ENCODE measurements around the gene SYTL5.

- TF ChIP-seq, protein P1, sequence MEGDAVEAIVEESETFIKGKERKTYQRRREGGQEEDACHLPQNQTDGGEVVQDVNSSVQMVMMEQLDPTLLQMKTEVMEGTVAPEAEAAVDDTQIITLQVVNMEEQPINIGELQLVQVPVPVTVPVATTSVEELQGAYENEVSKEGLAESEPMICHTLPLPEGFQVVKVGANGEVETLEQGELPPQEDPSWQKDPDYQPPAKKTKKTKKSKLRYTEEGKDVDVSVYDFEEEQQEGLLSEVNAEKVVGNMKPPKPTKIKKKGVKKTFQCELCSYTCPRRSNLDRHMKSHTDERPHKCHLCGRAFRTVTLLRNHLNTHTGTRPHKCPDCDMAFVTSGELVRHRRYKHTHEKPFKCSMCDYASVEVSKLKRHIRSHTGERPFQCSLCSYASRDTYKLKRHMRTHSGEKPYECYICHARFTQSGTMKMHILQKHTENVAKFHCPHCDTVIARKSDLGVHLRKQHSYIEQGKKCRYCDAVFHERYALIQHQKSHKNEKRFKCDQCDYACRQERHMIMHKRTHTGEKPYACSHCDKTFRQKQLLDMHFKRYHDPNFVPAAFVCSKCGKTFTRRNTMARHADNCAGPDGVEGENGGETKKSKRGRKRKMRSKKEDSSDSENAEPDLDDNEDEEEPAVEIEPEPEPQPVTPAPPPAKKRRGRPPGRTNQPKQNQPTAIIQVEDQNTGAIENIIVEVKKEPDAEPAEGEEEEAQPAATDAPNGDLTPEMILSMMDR (conservative IDR thresholded peaks at IDR 0.05; ENCODE audit: low read depth, low read length): no peak
- no peak for TF ChIP-seq EZH2 (IDR thresholded peaks at IDR 0.05; ENCODE audit: low read length, unreplicated experiment)
- no peak for TF ChIP-seq EZH2phosphoT487 (IDR thresholded peaks at IDR 0.05; ENCODE audit: borderline replicate concordance, low read length)
Observed at GRCh38 chrX:37986893-37987292, 19.5 kb upstream of the SYTL5 start.
